Measurements from ENCODE around the gene ADCY7.

Gene ADCY7

GRCh38 chr16:50298075-50298460, 31.7 kb downstream of the ADCY7 start:
- Histone ChIP-seq H3K79me1 (ENCODE audit: low read length) (peaks cover 13% of the 10 kb centered on the region), H3K4me1 (ENCODE audit: control insufficient read depth in 1 of 2, insufficient read depth in 2 of 2, low read length in 2 of 2) (peaks cover 18 to 21% of the 10 kb centered on the region in 2 experiments), H3K14ac (ENCODE audit: low read length) (no peak overlapping the region), H3K4me3 (ENCODE audit: low read depth, low read length) (no peak overlapping the region), H3K9me3 (ENCODE audit: insufficient read depth, low read depth, low read length) (peaks cover 2% of the 10 kb centered on the region), H3K18ac (ENCODE audit: low read length) (no peak overlapping the region), H3K23ac (ENCODE audit: low read length) (no peak overlapping the region), H3K9ac (ENCODE audit: low read length) (no peak overlapping the region), H3K27ac (ENCODE audit: low read depth, low read length) (no peak overlapping the region), H3K4ac (ENCODE audit: low read depth, low read length) (no peak overlapping the region), H2BK12ac (ENCODE audit: low read length) (no peak overlapping the region), H4K8ac (ENCODE audit: low read depth, low read length) (no peak overlapping the region), H2BK120ac (ENCODE audit: insufficient read depth, low read length, poor library complexity) (no peak overlapping the region), H3K27me3 (ENCODE audit: insufficient read depth, low read length) (no peaks in the 10 kb centered on the region), H3K4me2 (ENCODE audit: low read length) (no peak overlapping the region), H4K12ac (ENCODE audit: low read depth, low read length) (no peak overlapping the region), H2BK5ac (ENCODE audit: low read depth, low read length, poor library complexity) (no peak overlapping the region), H2AFZ (ENCODE audit: insufficient read depth, low read length, poor library complexity) (no peak overlapping the region), H3K79me2 (ENCODE audit: control insufficient read depth, insufficient read depth, low read length, poor library complexity) (peaks cover 4% of the 10 kb centered on the region), H2AK5ac (ENCODE audit: low read length) (no peak overlapping the region), H3K36me3 (ENCODE audit: control insufficient read depth in 1 of 2, insufficient read depth in 2 of 2, low read length in 2 of 2) (no peaks in the 10 kb centered on the region), H4K91ac (ENCODE audit: low read depth, low read length) (no peak overlapping the region)
- WGBS (ENCODE audit: extremely low coverage, insufficient coverage, insufficient read length), result no CpG with 5 or more reads among the region's 7 CpGs
- DNase-seq, result no peak

- WGBS (ENCODE audit: extremely low coverage, insufficient coverage, insufficient read length), result no CpG with 5 or more reads among the region's 29 CpGs
- H3K9ac ChIP-seq (ENCODE audit: low read length), result no peak overlapping the region
- H2AK5ac ChIP-seq (ENCODE audit: low read length), result peak overlapping the region; percentile 52
- H2BK5ac ChIP-seq (ENCODE audit: low read depth, low read length, poor library complexity), result no peak overlapping the region
- H3K14ac ChIP-seq (ENCODE audit: low read length), result no peak overlapping the region
- no peak overlapping the region for H2AFZ ChIP-seq (ENCODE audit: insufficient read depth, low read length, poor library complexity)
- peaks cover 13% of the 10 kb centered on the region for H3K79me1 ChIP-seq (ENCODE audit: low read length)
- no peak overlapping the region for H3K18ac ChIP-seq (ENCODE audit: low read length)
- H3K4me1 ChIP-seq (ENCODE audit: control insufficient read depth in 1 of 2, insufficient read depth in 2 of 2, low read length in 2 of 2), result peaks cover 19 to 23% of the 10 kb centered on the region in 2 experiments
- H3K23ac ChIP-seq (ENCODE audit: low read length), result no peak overlapping the region
- no peak overlapping the region for H3K4me2 ChIP-seq (ENCODE audit: low read length)
- H2BK120ac ChIP-seq (ENCODE audit: insufficient read depth, low read length, poor library complexity), result no peak overlapping the region
- no peak overlapping the region for H4K12ac ChIP-seq (ENCODE audit: low read depth, low read length)
- peaks cover 2% of the 10 kb centered on the region for H3K9me3 ChIP-seq (ENCODE audit: insufficient read depth, low read depth, low read length)
- DNase-seq, result no peak
- peak overlapping the region; percentile 74 for H2BK12ac ChIP-seq (ENCODE audit: low read length)
- no peak overlapping the region for H3K27ac ChIP-seq (ENCODE audit: low read depth, low read length)
- H3K27me3 ChIP-seq (ENCODE audit: insufficient read depth, low read length), result no peaks in the 10 kb centered on the region
- peaks cover 4% of the 10 kb centered on the region for H3K79me2 ChIP-seq (ENCODE audit: control insufficient read depth, insufficient read depth, low read length, poor library complexity)
- H4K8ac ChIP-seq (ENCODE audit: low read depth, low read length), result no peak overlapping the region
- peak overlapping the region; percentile 50 for H4K91ac ChIP-seq (ENCODE audit: low read depth, low read length)
- H3K36me3 ChIP-seq (ENCODE audit: control insufficient read depth in 1 of 2, insufficient read depth in 2 of 2, low read length in 2 of 2), result no peaks in the 10 kb centered on the region
- H3K4ac ChIP-seq (ENCODE audit: low read depth, low read length), result no peak overlapping the region
- H3K4me3 ChIP-seq (ENCODE audit: low read depth, low read length), result no peak overlapping the region
These were observed 32.5 kb downstream of the ADCY7 start for GRCh38 chr16:50298591-50299507.

- Histone ChIP-seq H2BK12ac (ENCODE audit: low read length) (peak overlapping the region; percentile 74), H2BK120ac (ENCODE audit: insufficient read depth, low read length, poor library complexity) (no peak overlapping the region), H4K8ac (ENCODE audit: low read depth, low read length) (peak overlapping the region; percentile 26), H3K4me3 (ENCODE audit: low read depth, low read length) (no peak overlapping the region), H2AFZ (ENCODE audit: insufficient read depth, low read length, poor library complexity) (no peak overlapping the region), H3K9me3 (ENCODE audit: insufficient read depth, low read depth, low read length) (peaks cover 2% of the 10 kb centered on the region), H3K79me1 (ENCODE audit: low read length) (peaks cover 13% of the 10 kb centered on the region), H3K14ac (ENCODE audit: low read length) (no peak overlapping the region), H3K4ac (ENCODE audit: low read depth, low read length) (no peak overlapping the region), H2BK5ac (ENCODE audit: low read depth, low read length, poor library complexity) (peak overlapping the region; percentile 10), H4K91ac (ENCODE audit: low read depth, low read length) (peak overlapping the region; percentile 36), H2AK5ac (ENCODE audit: low read length) (peak overlapping the region; percentile 52), H3K36me3 (ENCODE audit: control insufficient read depth in 1 of 2, insufficient read depth in 2 of 2, low read length in 2 of 2) (no peaks in the 10 kb centered on the region), H3K4me2 (ENCODE audit: low read length) (no peak overlapping the region), H3K9ac (ENCODE audit: low read length) (no peak overlapping the region), H3K79me2 (ENCODE audit: control insufficient read depth, insufficient read depth, low read length, poor library complexity) (peaks cover 4% of the 10 kb centered on the region), H3K4me1 (ENCODE audit: control insufficient read depth in 1 of 2, insufficient read depth in 2 of 2, low read length in 2 of 2) (peaks cover 19 to 23% of the 10 kb centered on the region in 2 experiments), H3K27ac (ENCODE audit: low read depth, low read length) (no peak overlapping the region), H3K23ac (ENCODE audit: low read length) (no peak overlapping the region), H4K12ac (ENCODE audit: low read depth, low read length) (peak overlapping the region; percentile 67), H3K18ac (ENCODE audit: low read length) (no peak overlapping the region), H3K27me3 (ENCODE audit: insufficient read depth, low read length) (no peaks in the 10 kb centered on the region)
- no CpG with 5 or more reads among the region's 12 CpGs for WGBS (ENCODE audit: extremely low coverage, insufficient coverage, insufficient read length)
- no peak for DNase-seq
These were observed 33.3 kb downstream of the ADCY7 start for GRCh38 chr16:50299508-50300105.

- no peak overlapping the region for H3K4me3 ChIP-seq (ENCODE audit: low read depth, low read length)
- H3K79me1 ChIP-seq (ENCODE audit: low read length), result peaks cover 13% of the 10 kb centered on the region
- H3K9me3 ChIP-seq (ENCODE audit: insufficient read depth, low read depth, low read length), result peaks cover 3% of the 10 kb centered on the region
- peak overlapping the region; percentile 81 for H3K18ac ChIP-seq (ENCODE audit: low read length)
- no CpG with 5 or more reads among the region's 23 CpGs for WGBS (ENCODE audit: extremely low coverage, insufficient coverage, insufficient read length)
- peak overlapping the region; percentile 95 for H2BK12ac ChIP-seq (ENCODE audit: low read length)
- peak overlapping the region; percentile 83 for H3K14ac ChIP-seq (ENCODE audit: low read length)
- H3K79me2 ChIP-seq (ENCODE audit: control insufficient read depth, insufficient read depth, low read length, poor library complexity), result peaks cover 4% of the 10 kb centered on the region
- no peak overlapping the region for H3K23ac ChIP-seq (ENCODE audit: low read length)
- no peaks in the 10 kb centered on the region for H3K27me3 ChIP-seq (ENCODE audit: insufficient read depth, low read length)
- H3K4me2 ChIP-seq (ENCODE audit: low read length), result no peak overlapping the region
- peak overlapping the region; percentile 35 for H4K12ac ChIP-seq (ENCODE audit: low read depth, low read length)
- peak overlapping the region; percentile 80 for H2BK5ac ChIP-seq (ENCODE audit: low read depth, low read length, poor library complexity)
- H3K36me3 ChIP-seq (ENCODE audit: control insufficient read depth in 1 of 2, insufficient read depth in 2 of 2, low read length in 2 of 2), result no peaks in the 10 kb centered on the region
- H3K9ac ChIP-seq (ENCODE audit: low read length), result no peak overlapping the region
- H2BK120ac ChIP-seq (ENCODE audit: insufficient read depth, low read length, poor library complexity), result peak overlapping the region; percentile 84
- peaks cover 19 to 23% of the 10 kb centered on the region in 2 experiments for H3K4me1 ChIP-seq (ENCODE audit: control insufficient read depth in 1 of 2, insufficient read depth in 2 of 2, low read length in 2 of 2)
- H4K91ac ChIP-seq (ENCODE audit: low read depth, low read length), result peak overlapping the region; percentile 96
- peak overlapping the region; percentile 64 for H3K4ac ChIP-seq (ENCODE audit: low read depth, low read length)
- peak overlapping the region; percentile 64 for H3K27ac ChIP-seq (ENCODE audit: low read depth, low read length)
- H2AFZ ChIP-seq (ENCODE audit: insufficient read depth, low read length, poor library complexity), result peak overlapping the region; percentile 30
- H2AK5ac ChIP-seq (ENCODE audit: low read length), result peak overlapping the region; percentile 93
- H4K8ac ChIP-seq (ENCODE audit: low read depth, low read length), result peak overlapping the region; percentile 73
- peak; percentile 59 to 72 for DNase-seq
These were observed 34.7 kb downstream of the ADCY7 start for GRCh38 chr16:50300942-50301625.

Measured in trophoblast cell (in vitro differentiated cells and primary cell).